Spleen (tissue), 11 donors: ENCODE measurements around the gene DSG4. TPM values are rescaled to one million over a fixed set of nuclear protein-coding genes. Genes with fewer than 3 reads are reported as not detected.

Source experiments
- DNase-seq: peaks from one replicate; pipeline ENCODE4 v3.0.0-alpha.2; 2020
- H3K27ac ChIP-seq, 8 donors: fragments of 200-600 bp; sonication (generic) in 7 of 8; 1 replicate in 4 of 8; 2 replicates in 4 of 8; pipeline versions ENCODE4 v1.5.0 to v1.8.0; 2016 to 2021; ENCODE audit warnings: inconsistent platforms in 4 of 8, mild to moderate bottlenecking in 4 of 8, moderate library complexity in 1 of 8
- H3K27me3 ChIP-seq, 7 donors: fragments of 200-600 bp; sonication (generic) in 6 of 7; replicated peaks in 1 of 7; 1 replicate in 4 of 7; 2 replicates in 3 of 7; pipeline versions ENCODE4 v1.5.0 to v1.8.0; 2016 to 2021; ENCODE audit warnings: inconsistent platforms in 3 of 7, mild to moderate bottlenecking in 1 of 7
- H3K36me3 ChIP-seq, 6 donors: fragments of 200-600 bp; sonication (generic) in 5 of 6; 1 replicate in 4 of 6; 2 replicates in 2 of 6; pipeline versions ENCODE4 v1.5.0 to v1.8.0; 2016 to 2021; ENCODE audit warnings: inconsistent platforms in 2 of 6
- H3K4me1 ChIP-seq, 6 donors: fragments of 200-600 bp; sonication (generic) in 5 of 6; 1 replicate in 3 of 6; 2 replicates in 3 of 6; pipeline versions ENCODE4 v1.5.0 to v1.8.0; 2016 to 2021; ENCODE audit warnings: inconsistent platforms in 3 of 6
- H3K4me3 ChIP-seq, 8 donors: fragments of 200-600 bp; sonication (generic) in 7 of 8; 1 replicate in 4 of 8; 2 replicates in 4 of 8; pipeline versions ENCODE4 v1.5.0 to v1.8.0; 2016 to 2021; ENCODE audit warnings: inconsistent platforms in 4 of 8, mild to moderate bottlenecking in 4 of 8, moderate library complexity in 2 of 8
- H3K9me3 ChIP-seq, 8 donors: fragments of 200-600 bp; sonication (generic) in 7 of 8; 1 replicate in 4 of 8; 2 replicates in 4 of 8; pipeline versions ENCODE4 v1.5.0 to v1.8.0; 2016 to 2021; ENCODE audit warnings: inconsistent platforms in 4 of 8
- POLR2A ChIP-seq, 3 donors: fragments of 450-650 bp; IDR thresholded peaks; one replicate each; pipeline ENCODE4 v1.5.1; 2017; ENCODE audit warnings: antibody characterized with exemption in 3 of 3, mild to moderate bottlenecking in 1 of 3
- POLR2AphosphoS5 ChIP-seq, 3 donors: sonication (generic); formaldehyde crosslinking; IDR thresholded peaks; one replicate each; pipeline ENCODE4 v1.5.1; 2017; ENCODE audit warnings: antibody characterized with exemption in 3 of 3
- WGBS, 5 donors: extraction: QIAGEN DNeasy Blood & Tissue Kit in 3 of 5; methylation state at CpG; one replicate each; pipeline versions ENCODE4 v1.1.5 to v1.1.7; 2013 to 2018; 5-methylcytosine and 5-hydroxymethylcytosine counted together
- intact Hi-C: fragments of 100-400 bp; cut with DNase I; formaldehyde crosslinking; loops from one replicate; pipeline ENCODE4 v1.15.0; 2023; ENCODE audit warnings: low total_unique reads
- polyA plus RNA-seq, 3 donors: library from polyadenylated mRNA; stranded (reverse); fragments of 200-250 nt; gene quantifications; one replicate each; pipeline ENCODE4 v1.2.1, GENCODE V29; 2013
- total RNA-seq, 7 donors: library from RNA; depleted of rRNA in 3 of 7; stranded (reverse); fragments of >200 nt in 3 of 7; fragmentation: NEBNext Ultra II Directional in 4 of 7; extraction: Animal tissue kit (Norgen Biotek cat#: 25700) in 4 of 7; gene quantifications; one replicate each; pipeline versions ENCODE4 v1.1.0 to v1.2.1, GENCODE V29; 2016 to 2021
- TF ChIP-seq, protein P1 (sequence below), 11 experiments: fragments of 200-600 bp in 7 of 11; fragments of 450-650 bp in 4 of 11; sonication (generic) in 4 of 11; IDR thresholded peaks in 8 of 11; conservative IDR thresholded peaks in 3 of 11; 1 replicate in 7 of 11; 2 replicates in 4 of 11; pipeline versions ENCODE4 v1.4.0 to v1.8.0; 2016 to 2021; ENCODE audit warnings: antibody characterized with exemption in 11 of 11, inconsistent platforms in 4 of 11, mild to moderate bottlenecking in 1 of 11
- donor health status: healthy with polysubstance abuse.
- donor health status: DM: no; HTN: no; CAD: no; lungs with moderate emphysema.
- donor health status: DM: no; HTN: no; CAD: no.
- donor health status: Bipolar disorder and iron deficiency.
- donor health status: healthy.
- donor health status: DM: no; HTN: no; CAD: no.
- donor health status: DM: yes; HTN: yes; CAD: no.

Gene DSG4
- total and polyA plus RNA-seq, 10 donors = not detected

DNA sequence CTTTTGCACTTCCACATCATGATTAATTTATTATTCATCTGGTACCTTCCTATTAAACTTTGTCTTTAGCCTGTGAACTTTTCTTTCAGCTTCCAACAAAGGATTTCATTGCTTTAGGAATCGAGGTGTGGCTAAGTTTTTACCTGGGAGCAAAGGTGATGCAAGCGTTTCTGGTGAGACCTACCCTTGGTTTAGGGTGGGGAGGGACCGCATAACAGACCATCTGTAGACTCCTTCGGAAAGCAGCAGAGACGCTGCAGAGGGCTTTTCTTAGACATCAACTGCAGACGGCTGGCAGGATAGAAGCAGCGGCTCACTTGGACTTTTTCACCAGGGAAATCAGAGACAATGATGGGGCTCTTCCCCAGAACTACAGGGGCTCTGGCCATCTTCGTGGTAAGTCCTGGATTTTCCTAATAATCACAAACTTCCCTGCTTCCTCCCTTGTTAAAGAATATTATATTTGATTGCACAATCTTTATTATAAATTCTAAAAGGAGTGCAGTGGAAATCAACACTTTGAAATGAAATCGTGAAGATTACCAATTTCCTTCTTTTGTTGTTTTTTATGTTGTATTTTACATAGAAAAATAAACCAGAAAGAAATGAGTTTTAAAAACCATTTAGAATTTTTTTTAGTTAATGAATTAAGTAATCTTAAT, 71.1 kb downstream of the DSG4 start, which contains the start of gene DSG3:
Gene DSG3 (plus strand): TSS at position 212 of the 662 bp plus-strand sequence. CDS start 137 bp downstream, at position 349.
- Histone ChIP-seq H3K4me1 (no peaks in the 10 kb centered on the region), H3K9me3 (no peaks in the 10 kb centered on the region), H3K36me3 (no peaks in the 10 kb centered on the region), H3K27ac (no peak within 1 kb of the TSS), H3K4me3 (no peak within 1 kb of the TSS), H3K27me3 (no peaks in the 10 kb centered on the region)
- DNase-seq = no peak
- intact Hi-C loops = no loop called here
- TF ChIP-seq, protein P1, sequence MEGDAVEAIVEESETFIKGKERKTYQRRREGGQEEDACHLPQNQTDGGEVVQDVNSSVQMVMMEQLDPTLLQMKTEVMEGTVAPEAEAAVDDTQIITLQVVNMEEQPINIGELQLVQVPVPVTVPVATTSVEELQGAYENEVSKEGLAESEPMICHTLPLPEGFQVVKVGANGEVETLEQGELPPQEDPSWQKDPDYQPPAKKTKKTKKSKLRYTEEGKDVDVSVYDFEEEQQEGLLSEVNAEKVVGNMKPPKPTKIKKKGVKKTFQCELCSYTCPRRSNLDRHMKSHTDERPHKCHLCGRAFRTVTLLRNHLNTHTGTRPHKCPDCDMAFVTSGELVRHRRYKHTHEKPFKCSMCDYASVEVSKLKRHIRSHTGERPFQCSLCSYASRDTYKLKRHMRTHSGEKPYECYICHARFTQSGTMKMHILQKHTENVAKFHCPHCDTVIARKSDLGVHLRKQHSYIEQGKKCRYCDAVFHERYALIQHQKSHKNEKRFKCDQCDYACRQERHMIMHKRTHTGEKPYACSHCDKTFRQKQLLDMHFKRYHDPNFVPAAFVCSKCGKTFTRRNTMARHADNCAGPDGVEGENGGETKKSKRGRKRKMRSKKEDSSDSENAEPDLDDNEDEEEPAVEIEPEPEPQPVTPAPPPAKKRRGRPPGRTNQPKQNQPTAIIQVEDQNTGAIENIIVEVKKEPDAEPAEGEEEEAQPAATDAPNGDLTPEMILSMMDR (IDR thresholded peaks at IDR 0.05 in 8 of 11, conservative IDR thresholded peaks at IDR 0.05 in 3 of 11) = no peak
- TF ChIP-seq POLR2AphosphoS5 (IDR thresholded peaks at IDR 0.05) (no peak), POLR2A (IDR thresholded peaks at IDR 0.05) (no peak)
- 63 to 76% (median 72%) methylated on average over 9 of the region's 9 CpGs for WGBS, 5 donors

DNA sequence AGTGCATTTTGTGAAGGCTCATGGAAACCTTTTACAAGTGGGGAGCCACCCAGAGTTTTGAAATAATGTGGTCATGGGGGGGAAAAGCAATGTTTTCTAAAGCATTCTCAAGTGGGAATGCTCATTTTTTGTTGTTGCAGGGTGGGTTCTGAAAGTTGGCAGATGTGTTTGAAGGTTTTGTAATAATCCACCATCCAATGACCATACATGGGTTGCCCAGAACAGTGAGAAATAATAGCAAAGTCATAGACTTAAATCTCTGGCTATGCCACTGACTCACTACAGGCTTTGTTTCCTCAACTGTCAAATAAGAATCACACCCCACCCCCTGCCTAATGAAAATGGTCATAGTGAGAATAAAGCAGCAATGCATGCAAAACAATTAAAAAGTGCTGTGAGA, 73.8 kb downstream of the DSG4 start:
- H3K9me3 ChIP-seq = no peaks in the 10 kb centered on the region
- H3K4me1 ChIP-seq = no peaks in the 10 kb centered on the region
- no peak overlapping the region for H3K27ac ChIP-seq
- H3K27me3 ChIP-seq = no peaks in the 10 kb centered on the region
- TF ChIP-seq, protein P1 (IDR thresholded peaks at IDR 0.05 in 8 of 11, conservative IDR thresholded peaks at IDR 0.05 in 3 of 11) = no peak
- no peak for TF ChIP-seq POLR2A (IDR thresholded peaks at IDR 0.05)
- TF ChIP-seq POLR2AphosphoS5 (IDR thresholded peaks at IDR 0.05) = no peak
- H3K4me3 ChIP-seq = no peak overlapping the region
- no peaks in the 10 kb centered on the region for H3K36me3 ChIP-seq
- intact Hi-C loops = no loop called here
- no peak for DNase-seq

DNA sequence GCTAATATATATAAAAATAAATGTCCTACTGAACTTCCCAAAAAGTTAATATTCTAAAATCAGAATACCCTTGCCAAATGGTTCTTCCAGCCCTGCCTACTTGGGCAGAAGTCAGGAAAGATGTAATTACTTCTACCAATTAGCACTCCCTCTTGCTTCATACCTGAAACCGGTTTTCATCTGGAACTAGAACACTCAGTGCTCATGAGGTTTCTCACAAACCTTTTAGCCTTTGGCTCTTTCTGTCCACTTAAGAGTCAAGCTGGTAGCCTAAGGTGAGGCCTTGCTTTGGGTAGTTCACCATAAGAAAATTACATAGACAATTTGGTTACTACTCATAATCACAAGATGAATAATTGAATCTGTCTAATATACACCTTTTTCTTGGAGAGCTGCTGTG, 75.0 kb downstream of the DSG4 start:
- DNase-seq = no peak
- Histone ChIP-seq H3K4me1 (no peaks in the 10 kb centered on the region), H3K9me3 (no peaks in the 10 kb centered on the region), H3K27me3 (no peaks in the 10 kb centered on the region), H3K4me3 (no peak overlapping the region), H3K36me3 (no peaks in the 10 kb centered on the region), H3K27ac (no peak overlapping the region)
- WGBS, 5 donors = 90 to 100% (median 93%) methylated on average over 1 of the region's 1 CpG
- TF ChIP-seq POLR2A (IDR thresholded peaks at IDR 0.05) (no peak), POLR2AphosphoS5 (IDR thresholded peaks at IDR 0.05) (no peak)
- TF ChIP-seq, protein P1 (IDR thresholded peaks at IDR 0.05 in 8 of 11, conservative IDR thresholded peaks at IDR 0.05 in 3 of 11) = no peak
- intact Hi-C loops = no loop called here

DNA sequence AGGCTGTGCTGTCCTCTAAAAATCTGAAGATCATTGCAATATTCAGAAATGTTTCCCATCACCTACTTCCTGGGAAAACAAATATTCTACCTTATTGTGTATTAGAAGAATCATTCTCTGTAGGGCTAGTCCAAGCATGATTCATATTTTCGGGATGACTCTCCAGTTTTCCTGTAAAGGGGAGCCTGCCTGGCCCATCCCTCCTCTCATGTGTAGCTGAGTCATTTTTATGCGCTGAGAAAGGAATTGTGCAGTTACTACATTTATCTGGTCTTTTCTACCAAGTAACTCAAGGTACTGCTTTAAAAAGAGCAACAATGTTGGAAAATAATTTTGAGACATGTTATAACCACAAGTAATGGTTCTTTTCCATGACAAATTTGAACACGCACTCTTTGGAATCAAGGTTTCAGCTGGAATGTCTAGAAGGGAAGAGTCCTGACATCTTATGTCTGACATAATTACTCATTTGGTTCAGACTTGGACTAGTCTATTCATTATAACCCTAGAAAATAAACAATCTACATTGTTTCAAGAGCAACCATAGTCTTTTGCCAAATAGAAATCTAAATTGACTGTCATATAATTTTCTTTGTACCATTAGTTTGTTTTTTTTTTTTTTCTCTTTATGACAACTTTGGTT, 77.6 kb downstream of the DSG4 start:
- H3K4me1 ChIP-seq = no peaks in the 10 kb centered on the region
- 58 to 96% (median 83%) methylated on average over 3 of the region's 3 CpGs for WGBS, 5 donors
- TF ChIP-seq POLR2A (IDR thresholded peaks at IDR 0.05) (no peak), POLR2AphosphoS5 (IDR thresholded peaks at IDR 0.05) (no peak)
- TF ChIP-seq, protein P1 (IDR thresholded peaks at IDR 0.05 in 8 of 11, conservative IDR thresholded peaks at IDR 0.05 in 3 of 11) = no peak
- intact Hi-C loops = no loop called here
- no peaks in the 10 kb centered on the region for H3K9me3 ChIP-seq
- H3K36me3 ChIP-seq = no peaks in the 10 kb centered on the region
- H3K27me3 ChIP-seq = no peaks in the 10 kb centered on the region
- DNase-seq = no peak
- H3K4me3 ChIP-seq = no peak overlapping the region
- H3K27ac ChIP-seq = no peak overlapping the region
